Kidney epithelial cell (primary cell): Measurements from ENCODE around the gene ATPAF1. TPM values are rescaled to one million over a fixed set of nuclear protein-coding genes. Genes with fewer than 3 reads are reported as not detected.

ENCODE experiments used
- DNase-seq: peaks from one replicate; pipeline ENCODE4 v3.0.0-alpha.2; 2010; ENCODE audit warnings: low read depth
- H3K27me3 ChIP-seq: 2 replicates; pipeline ENCODE4 v1.6.0; 2011; ENCODE audit warnings: low read length; ENCODE audit not compliant: control insufficient read depth, insufficient read depth
- H3K36me3 ChIP-seq: 2 replicates; pipeline ENCODE4 v1.5.1; 2011; ENCODE audit warnings: low read length; ENCODE audit not compliant: control insufficient read depth, insufficient read depth
- H3K4me3 ChIP-seq: 2 replicates; pipeline ENCODE4 v1.5.1; 2011; ENCODE audit warnings: low read depth, mild to moderate bottlenecking, control low read depth, low read length
- total RNA-seq: library from RNA; depleted of rRNA; stranded (reverse); fragments of >200 nt; gene quantifications from 2 replicates; pipeline ENCODE4 v1.2.3, GENCODE V29; 2015
- TF ChIP-seq, protein P1 (sequence below): IDR thresholded peaks from 2 replicates; pipeline ENCODE4 v1.5.1; 2011; ENCODE audit warnings: mild to moderate bottlenecking, moderate library complexity, low read length, control low read depth, inconsistent platforms; ENCODE audit not compliant: insufficient read depth, poor library complexity, severe bottlenecking

ATPAF1 gene, protein sequence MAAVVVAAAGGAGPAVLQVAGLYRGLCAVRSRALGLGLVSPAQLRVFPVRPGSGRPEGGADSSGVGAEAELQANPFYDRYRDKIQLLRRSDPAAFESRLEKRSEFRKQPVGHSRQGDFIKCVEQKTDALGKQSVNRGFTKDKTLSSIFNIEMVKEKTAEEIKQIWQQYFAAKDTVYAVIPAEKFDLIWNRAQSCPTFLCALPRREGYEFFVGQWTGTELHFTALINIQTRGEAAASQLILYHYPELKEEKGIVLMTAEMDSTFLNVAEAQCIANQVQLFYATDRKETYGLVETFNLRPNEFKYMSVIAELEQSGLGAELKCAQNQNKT
- total RNA-seq = 28.8 and 31.3 TPM in 2 replicates

DNA sequence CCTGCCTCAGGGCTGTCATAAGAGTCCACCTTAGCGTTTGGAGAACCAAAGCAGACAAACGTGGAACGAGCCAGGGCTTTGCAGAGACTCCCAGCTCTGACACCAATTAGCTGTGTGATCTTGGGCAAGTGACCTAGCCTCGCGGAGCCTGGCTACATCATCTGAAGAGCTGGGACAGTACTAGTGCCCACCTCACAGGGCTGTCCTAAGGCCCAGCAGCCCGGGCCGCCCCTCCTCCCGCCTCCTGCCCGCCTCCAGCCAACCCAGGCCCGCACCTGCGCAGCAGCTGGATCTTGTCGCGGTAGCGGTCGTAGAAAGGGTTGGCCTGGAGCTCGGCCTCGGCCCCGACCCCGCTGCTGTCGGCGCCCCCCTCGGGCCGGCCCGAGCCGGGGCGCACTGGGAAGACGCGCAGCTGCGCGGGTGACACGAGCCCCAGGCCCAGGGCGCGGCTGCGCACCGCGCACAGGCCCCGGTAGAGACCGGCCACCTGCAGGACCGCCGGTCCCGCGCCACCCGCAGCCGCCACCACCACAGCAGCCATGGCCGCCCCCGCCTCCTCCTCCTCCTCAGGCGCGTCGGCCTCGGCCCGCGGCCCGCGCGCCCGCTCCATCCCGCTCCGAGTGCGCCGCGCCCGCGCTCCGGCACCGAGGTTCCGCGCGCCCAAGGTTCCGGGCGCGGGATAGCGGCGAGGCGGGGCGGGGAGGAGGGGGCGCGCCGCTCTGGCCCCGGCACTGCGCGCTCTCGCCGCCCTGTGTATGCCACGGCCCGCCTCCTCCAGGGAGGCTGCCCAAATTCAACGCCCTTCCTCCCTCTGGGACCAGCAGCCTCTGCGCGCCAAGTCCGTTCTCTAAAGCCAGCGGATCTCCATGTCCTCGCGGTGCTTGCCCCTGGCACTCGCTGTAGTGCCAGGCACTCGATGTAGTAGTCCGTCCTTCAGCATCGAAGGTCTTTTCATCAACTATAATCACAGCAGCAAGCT lies at the start of gene ATPAF1:
Gene ATPAF1 (minus strand): TSS at position 583 of the 979 bp plus-strand sequence. CDS start 42 bp downstream, at position 541.
- no peaks in the 10 kb centered on the region for H3K36me3 ChIP-seq
- peak within 1 kb of the TSS; percentile 76 for H3K4me3 ChIP-seq
- TF ChIP-seq, protein P1, sequence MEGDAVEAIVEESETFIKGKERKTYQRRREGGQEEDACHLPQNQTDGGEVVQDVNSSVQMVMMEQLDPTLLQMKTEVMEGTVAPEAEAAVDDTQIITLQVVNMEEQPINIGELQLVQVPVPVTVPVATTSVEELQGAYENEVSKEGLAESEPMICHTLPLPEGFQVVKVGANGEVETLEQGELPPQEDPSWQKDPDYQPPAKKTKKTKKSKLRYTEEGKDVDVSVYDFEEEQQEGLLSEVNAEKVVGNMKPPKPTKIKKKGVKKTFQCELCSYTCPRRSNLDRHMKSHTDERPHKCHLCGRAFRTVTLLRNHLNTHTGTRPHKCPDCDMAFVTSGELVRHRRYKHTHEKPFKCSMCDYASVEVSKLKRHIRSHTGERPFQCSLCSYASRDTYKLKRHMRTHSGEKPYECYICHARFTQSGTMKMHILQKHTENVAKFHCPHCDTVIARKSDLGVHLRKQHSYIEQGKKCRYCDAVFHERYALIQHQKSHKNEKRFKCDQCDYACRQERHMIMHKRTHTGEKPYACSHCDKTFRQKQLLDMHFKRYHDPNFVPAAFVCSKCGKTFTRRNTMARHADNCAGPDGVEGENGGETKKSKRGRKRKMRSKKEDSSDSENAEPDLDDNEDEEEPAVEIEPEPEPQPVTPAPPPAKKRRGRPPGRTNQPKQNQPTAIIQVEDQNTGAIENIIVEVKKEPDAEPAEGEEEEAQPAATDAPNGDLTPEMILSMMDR = no peak
- DNase-seq = peak; percentile 14
- H3K27me3 ChIP-seq = no peaks in the 10 kb centered on the region

DNA sequence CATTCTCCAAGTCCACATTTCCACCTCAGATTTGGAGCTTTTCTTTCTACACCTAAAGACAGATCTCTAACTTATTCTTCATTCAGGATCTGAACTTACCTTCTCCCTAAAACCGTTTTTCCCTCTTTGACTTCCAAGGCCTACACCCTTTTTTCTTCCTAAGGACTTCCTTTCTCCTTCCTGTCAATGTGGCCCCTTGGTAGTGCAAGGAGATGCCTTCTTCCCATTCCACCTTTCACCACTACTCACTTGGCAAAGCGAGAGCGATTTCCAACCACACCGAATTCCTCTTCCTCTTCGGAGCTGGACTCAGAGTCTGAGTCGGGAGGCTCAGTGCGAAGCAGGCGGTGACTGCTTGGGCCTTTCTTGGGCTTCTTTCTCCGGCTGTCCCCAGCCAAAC lies 49.5 kb upstream of the ATPAF1 start:
- no peak for DNase-seq
- Histone ChIP-seq H3K4me3 (peak overlapping the region; percentile 78), H3K36me3 (peaks cover 2% of the 10 kb centered on the region), H3K27me3 (no peaks in the 10 kb centered on the region)
- TF ChIP-seq, protein P1 = no peak

DNA sequence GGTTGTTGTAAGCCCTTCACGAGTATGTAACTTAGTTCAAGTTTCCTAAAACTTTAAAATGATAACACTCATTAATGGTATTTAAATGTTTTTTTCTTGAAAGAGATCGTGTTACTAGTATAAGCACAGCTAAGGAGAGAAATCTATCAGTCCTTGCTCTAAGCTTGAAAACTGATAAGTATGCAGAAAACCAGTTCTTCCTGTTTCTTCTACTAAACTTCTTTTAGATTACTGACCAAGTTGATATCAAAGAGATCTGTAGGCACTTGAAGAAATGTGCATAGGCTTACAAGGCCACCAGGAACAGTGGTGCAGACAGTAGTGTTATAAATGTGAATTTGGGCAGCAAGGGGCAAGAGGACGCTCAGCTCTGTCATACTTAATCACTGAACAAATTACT lies 46.8 kb upstream of the ATPAF1 start:
- peaks cover 2% of the 10 kb centered on the region for H3K36me3 ChIP-seq
- H3K4me3 ChIP-seq = no peak overlapping the region
- no peaks in the 10 kb centered on the region for H3K27me3 ChIP-seq
- TF ChIP-seq, protein P1 = no peak
- no peak for DNase-seq

DNA sequence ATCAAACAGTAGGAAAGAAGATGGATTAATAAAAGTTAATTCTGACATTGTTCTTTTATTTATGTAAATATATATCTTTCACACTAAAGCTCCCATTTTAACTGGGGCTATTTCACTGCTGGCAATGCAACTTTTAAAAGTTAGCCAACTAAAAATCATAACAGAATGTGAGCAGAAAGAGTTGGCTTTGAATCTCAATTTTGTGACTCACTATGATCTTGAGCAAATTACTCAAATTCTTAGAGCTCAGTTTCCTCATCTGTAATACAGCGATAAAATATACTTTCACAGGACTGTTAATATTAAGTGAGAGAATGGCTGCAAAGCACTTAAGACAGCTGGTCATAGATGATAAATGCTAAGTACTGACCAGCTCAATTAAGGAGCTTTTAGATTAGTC lies 40.0 kb upstream of the ATPAF1 start:
- TF ChIP-seq, protein P1 = no peak
- no peak for DNase-seq
- Histone ChIP-seq H3K4me3 (no peak overlapping the region), H3K27me3 (no peaks in the 10 kb centered on the region), H3K36me3 (peaks cover 1% of the 10 kb centered on the region)

DNA sequence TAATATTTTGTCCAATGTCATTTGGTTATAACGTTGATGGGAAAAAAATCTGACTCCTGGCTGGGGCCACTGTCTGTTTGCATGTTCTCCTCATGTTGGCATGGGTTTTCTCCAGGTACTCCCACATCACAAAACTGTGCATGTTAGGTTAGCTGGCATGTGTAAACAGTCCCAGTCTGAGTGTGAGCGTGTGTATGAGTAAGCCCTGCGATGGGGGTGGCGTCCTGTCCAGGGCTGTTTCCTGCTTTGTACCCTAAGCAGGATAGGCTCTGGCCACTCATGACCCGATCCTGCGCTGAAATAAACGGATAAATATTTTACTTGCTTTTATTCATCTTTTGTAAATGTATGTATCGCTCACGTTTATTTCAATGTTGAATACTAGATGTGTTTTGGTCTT lies 37.2 kb upstream of the ATPAF1 start:
- H3K36me3 ChIP-seq = peaks cover 1% of the 10 kb centered on the region
- H3K4me3 ChIP-seq = no peak overlapping the region
- no peak for DNase-seq
- TF ChIP-seq, protein P1 = no peak
- no peaks in the 10 kb centered on the region for H3K27me3 ChIP-seq
